ENCODE results near the gene TRPM2. TPM values are rescaled to one million over a fixed set of nuclear protein-coding genes. Genes with fewer than 3 reads are reported as not detected.

The TRPM2 gene
- total RNA-seq, 1 donor from 2014 or later = 0.07 TPM

- no peaks in the 10 kb centered on the region for H3K27me3 Mint-ChIP-seq
- no peak overlapping the region for H3K4me3 Mint-ChIP-seq
- no peak for TF ChIP-seq CTCF (conservative IDR thresholded peaks at IDR 0.05)
- H3K36me3 Mint-ChIP-seq = no peaks in the 10 kb centered on the region
- H3K27ac Mint-ChIP-seq = no peak overlapping the region
- peak; percentile 61 for DNase-seq (ENCODE audit: extremely low spot score, unreplicated experiment)
- no peaks in the 10 kb centered on the region for H3K4me1 Mint-ChIP-seq (ENCODE audit: unreplicated experiment)
- peaks cover 7% of the 10 kb centered on the region for H3K9me3 Mint-ChIP-seq
Observed at GRCh38 chr21:44436111-44436611, 82.7 kb downstream of the TRPM2 start.

- Mint-ChIP-seq H3K4me1 (ENCODE audit: unreplicated experiment) (no peaks in the 10 kb centered on the region), H3K27me3 (no peaks in the 10 kb centered on the region), H3K27ac (no peak overlapping the region), H3K36me3 (no peaks in the 10 kb centered on the region), H3K4me3 (no peak overlapping the region), H3K9me3 (peaks cover 3% of the 10 kb centered on the region)
- DNase-seq (ENCODE audit: extremely low spot score, unreplicated experiment) = no peak
- no peak for TF ChIP-seq CTCF (conservative IDR thresholded peaks at IDR 0.05)
Observed at GRCh38 chr21:44436958-44437357, 83.5 kb downstream of the TRPM2 start.

GRCh38 chr21:44437371-44437695 lies 83.9 kb downstream of the TRPM2 start:
- H3K4me1 Mint-ChIP-seq (ENCODE audit: unreplicated experiment) = no peaks in the 10 kb centered on the region
- no peak for TF ChIP-seq CTCF (conservative IDR thresholded peaks at IDR 0.05)
- H3K4me3 Mint-ChIP-seq = no peak overlapping the region
- no peaks in the 10 kb centered on the region for H3K9me3 Mint-ChIP-seq
- H3K27ac Mint-ChIP-seq = no peak overlapping the region
- no peaks in the 10 kb centered on the region for H3K36me3 Mint-ChIP-seq
- H3K27me3 Mint-ChIP-seq = no peaks in the 10 kb centered on the region
- DNase-seq (ENCODE audit: extremely low spot score, unreplicated experiment) = no peak

GRCh38 chr21:44437696-44438431 lies 84.4 kb downstream of the TRPM2 start:
- Mint-ChIP-seq H3K27me3 (no peaks in the 10 kb centered on the region), H3K9me3 (no peaks in the 10 kb centered on the region), H3K27ac (no peak overlapping the region), H3K4me3 (no peak overlapping the region), H3K4me1 (ENCODE audit: unreplicated experiment) (no peaks in the 10 kb centered on the region), H3K36me3 (no peaks in the 10 kb centered on the region)
- no peak for TF ChIP-seq CTCF (conservative IDR thresholded peaks at IDR 0.05)
- DNase-seq (ENCODE audit: extremely low spot score, unreplicated experiment) = no peak

GRCh38 chr21:44438531-44439210 lies 85.2 kb downstream of the TRPM2 start:
- DNase-seq (ENCODE audit: extremely low spot score, unreplicated experiment) = no peak
- H3K9me3 Mint-ChIP-seq = no peaks in the 10 kb centered on the region
- H3K4me1 Mint-ChIP-seq (ENCODE audit: unreplicated experiment) = no peaks in the 10 kb centered on the region
- no peak for TF ChIP-seq CTCF (conservative IDR thresholded peaks at IDR 0.05)
- H3K4me3 Mint-ChIP-seq = no peak overlapping the region
- no peaks in the 10 kb centered on the region for H3K27me3 Mint-ChIP-seq
- no peaks in the 10 kb centered on the region for H3K36me3 Mint-ChIP-seq
- no peak overlapping the region for H3K27ac Mint-ChIP-seq
